Activated T-cell treated with anti-CD3 and anti-CD28 coated beads, Interleukin-2, amount 50 U/mL, for 4 hours (primary cell): ENCODE measurements around the gene DMWD. TPM values are rescaled to one million over a fixed set of nuclear protein-coding genes. Genes with fewer than 3 reads are reported as not detected.

Experiments used
- ATAC-seq, 2 donors: fragments of 200-7000 bp; cut with Tn5 transposase; one replicate each; pipeline ENCODE4 v1.10.0; 2021
- DNase-seq: peaks from one replicate; pipeline ENCODE4 v3.0.0-alpha.2; 2020
- H3K27me3 Mint-ChIP-seq: one replicate; pipeline ENCODE4 v1.8.0; 2021; ENCODE audit warnings: low read depth, mixed read lengths
- H3K36me3 Mint-ChIP-seq: one replicate; pipeline ENCODE4 v1.8.0; 2022; ENCODE audit warnings: mixed read lengths; ENCODE audit not compliant: insufficient read depth
- H3K4me1 Mint-ChIP-seq: one replicate; pipeline ENCODE4 v1.8.0; 2021; ENCODE audit warnings: low read depth, mixed read lengths
- H3K4me3 Mint-ChIP-seq: one replicate; pipeline ENCODE4 v1.8.0; 2021; ENCODE audit warnings: mild to moderate bottlenecking, moderate library complexity, mixed read lengths
- H3K9me3 Mint-ChIP-seq: one replicate; pipeline ENCODE4 v1.8.0; 2021; ENCODE audit warnings: mixed read lengths
- total RNA-seq, 3 donors: library from RNA; stranded (reverse); gene quantifications; one replicate each; pipeline ENCODE4 v1.2.1, GENCODE V29; 2021

Gene DMWD
- total RNA-seq, 3 donors from 2014 or later: 53.3 to 60.5 (median 54.2) TPM

DNA sequence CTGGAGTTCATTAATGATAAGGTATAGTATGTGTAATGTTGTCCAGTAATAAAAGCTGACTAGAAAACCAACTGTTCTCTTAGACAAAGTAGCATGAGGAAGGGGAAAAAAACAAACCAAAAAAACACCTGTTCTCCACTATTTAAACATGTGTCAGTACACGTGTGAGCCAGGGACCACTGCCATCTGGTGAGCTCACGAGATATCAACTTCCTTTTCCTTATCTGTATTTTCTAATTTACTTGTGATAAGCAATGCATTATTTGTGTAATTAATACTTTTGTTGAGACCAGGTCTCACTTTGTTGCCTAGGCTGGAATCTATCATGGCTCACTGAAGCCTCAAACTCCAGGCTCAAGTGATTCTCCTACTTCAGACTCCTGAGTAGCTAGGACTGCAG, 19.3 kb downstream of the DMWD start:
- peaks cover 5% of the 10 kb centered on the region for H3K36me3 Mint-ChIP-seq
- H3K27me3 Mint-ChIP-seq: peaks cover 8% of the 10 kb centered on the region
- no peak overlapping the region for H3K4me3 Mint-ChIP-seq
- ATAC-seq: no peak
- DNase-seq: no peak
- peaks cover 14% of the 10 kb centered on the region for H3K4me1 Mint-ChIP-seq
- H3K9me3 Mint-ChIP-seq: no peaks in the 10 kb centered on the region

DNA sequence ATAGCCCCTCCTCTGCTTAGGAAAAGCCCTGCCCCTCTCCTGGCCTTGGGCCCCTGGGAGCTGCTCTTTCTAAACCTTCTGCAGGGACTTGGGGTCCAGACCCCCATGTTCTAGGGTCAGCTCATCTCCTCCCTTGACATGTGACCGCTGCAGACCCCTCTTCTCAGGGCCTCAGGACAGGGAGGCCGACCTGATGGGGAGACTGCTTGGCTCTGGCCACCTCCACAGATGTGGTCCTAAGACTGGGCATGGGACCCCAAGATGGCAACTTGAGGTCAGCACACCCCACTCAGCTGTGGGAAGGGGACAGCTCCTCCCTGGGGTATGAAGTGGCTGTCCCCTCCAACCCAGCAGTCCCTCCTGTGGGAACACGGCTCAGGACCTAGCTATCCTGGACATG, 19.7 kb downstream of the DMWD start:
- ATAC-seq (no peak), DNase-seq (no peak)
- no peak overlapping the region for H3K4me3 Mint-ChIP-seq
- H3K27me3 Mint-ChIP-seq: peaks cover 7% of the 10 kb centered on the region
- H3K9me3 Mint-ChIP-seq: no peaks in the 10 kb centered on the region
- H3K4me1 Mint-ChIP-seq: peaks cover 12% of the 10 kb centered on the region
- H3K36me3 Mint-ChIP-seq: peaks cover 4% of the 10 kb centered on the region

DNA sequence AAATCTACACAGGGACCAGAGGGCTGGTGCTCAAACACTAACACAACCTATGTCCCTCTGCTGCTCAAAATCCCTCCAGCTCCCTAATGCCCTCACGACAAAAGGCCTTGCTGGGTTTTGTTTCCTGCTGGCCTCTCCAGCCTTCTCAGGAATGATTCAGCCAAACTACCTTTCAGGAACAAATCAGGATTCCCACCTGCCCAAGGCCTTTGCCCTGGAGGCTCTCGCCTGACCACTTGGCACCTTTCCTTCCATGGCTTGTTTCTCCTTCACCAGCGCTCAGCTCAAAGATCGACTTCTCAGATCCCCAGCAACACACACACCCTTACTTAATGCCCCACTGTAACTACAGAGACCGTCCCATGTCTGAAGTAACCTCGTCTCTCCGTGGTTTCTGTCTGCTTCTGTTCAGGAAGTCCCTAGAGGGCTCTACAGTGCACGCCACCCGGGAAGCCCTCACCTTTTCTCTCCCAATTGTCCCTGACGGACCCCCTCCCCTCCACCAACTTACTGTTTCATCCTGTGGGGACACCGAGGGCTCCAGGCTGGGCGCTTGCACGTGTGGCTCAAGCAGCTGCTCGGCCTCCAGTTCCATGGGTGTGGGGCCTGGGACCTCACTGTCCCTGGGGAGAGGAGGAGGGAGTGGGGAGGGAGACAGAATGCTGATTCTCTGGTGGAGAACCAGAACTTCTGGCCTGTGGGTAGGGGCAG, 20.4 kb downstream of the DMWD start:
- H3K36me3 Mint-ChIP-seq: peaks cover 3% of the 10 kb centered on the region
- peaks cover 12% of the 10 kb centered on the region for H3K4me1 Mint-ChIP-seq
- peaks cover 3% of the 10 kb centered on the region for H3K27me3 Mint-ChIP-seq
- no peak for DNase-seq
- no peak overlapping the region for H3K4me3 Mint-ChIP-seq
- no peaks in the 10 kb centered on the region for H3K9me3 Mint-ChIP-seq
- ATAC-seq: no peak

DNA sequence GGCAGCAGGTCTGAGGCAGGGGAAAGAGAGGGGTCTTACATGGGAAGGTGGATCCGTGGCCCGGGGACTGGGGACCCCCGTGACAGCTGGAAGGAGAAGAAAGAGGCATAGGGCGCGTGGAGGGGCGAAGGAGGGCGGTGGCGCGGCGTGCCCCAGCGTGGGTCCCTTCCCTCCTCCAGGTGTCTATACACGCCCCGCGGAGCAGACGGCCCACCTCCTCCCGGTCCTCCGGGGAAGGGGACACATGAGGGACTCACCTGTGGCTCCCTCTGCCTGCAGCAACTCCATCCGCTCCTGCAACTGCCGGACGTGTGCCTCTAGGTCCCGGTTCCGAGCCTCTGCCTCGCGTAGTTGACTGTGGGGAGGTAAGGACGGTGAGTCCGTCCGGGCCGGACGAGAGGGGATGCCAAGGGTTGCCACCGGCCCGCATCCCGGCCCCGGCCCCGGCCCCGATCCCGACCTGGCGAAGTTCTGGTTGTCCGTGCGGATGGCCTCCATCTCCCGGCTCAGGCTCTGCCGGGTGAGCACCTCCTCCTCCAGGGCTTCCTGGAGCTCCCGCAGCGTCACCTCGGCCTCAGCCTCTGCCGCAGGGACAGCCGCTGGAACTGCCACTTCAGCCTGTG, 21.2 kb downstream of the DMWD start:
- DNase-seq (no peak), ATAC-seq (no peak)
- Mint-ChIP-seq H3K4me3 (peak overlapping the region; percentile 35), H3K36me3 (no peaks in the 10 kb centered on the region), H3K27me3 (no peaks in the 10 kb centered on the region), H3K4me1 (peaks cover 12% of the 10 kb centered on the region), H3K9me3 (no peaks in the 10 kb centered on the region)

DNA sequence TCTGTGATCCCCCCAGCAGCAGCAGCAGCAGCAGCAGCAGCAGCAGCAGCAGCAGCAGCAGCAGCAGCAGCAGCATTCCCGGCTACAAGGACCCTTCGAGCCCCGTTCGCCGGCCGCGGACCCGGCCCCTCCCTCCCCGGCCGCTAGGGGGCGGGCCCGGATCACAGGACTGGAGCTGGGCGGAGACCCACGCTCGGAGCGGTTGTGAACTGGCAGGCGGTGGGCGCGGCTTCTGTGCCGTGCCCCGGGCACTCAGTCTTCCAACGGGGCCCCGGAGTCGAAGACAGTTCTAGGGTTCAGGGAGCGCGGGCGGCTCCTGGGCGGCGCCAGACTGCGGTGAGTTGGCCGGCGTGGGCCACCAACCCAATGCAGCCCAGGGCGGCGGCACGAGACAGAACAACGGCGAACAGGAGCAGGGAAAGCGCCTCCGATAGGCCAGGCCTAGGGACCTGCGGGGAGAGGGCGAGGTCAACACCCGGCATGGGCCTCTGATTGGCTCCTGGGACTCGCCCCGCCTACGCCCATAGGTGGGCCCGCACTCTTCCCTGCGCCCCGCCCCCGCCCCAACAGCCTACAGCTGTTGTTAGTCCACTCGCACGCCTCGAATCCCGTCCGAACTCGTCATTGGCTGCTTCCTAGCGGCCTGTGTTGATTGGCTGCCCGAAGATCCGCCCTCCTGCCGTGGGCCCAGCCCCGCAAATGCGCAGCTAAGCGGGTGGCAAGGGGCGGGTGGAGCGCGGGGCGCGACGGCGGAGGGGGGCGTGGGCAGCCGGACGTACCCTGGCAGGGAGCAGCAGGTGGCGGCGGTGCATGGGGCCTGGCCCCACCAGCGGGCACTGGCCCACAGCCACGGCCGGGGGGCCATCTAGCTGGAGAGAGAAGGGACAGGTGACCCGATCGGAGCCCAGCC, 22.2 kb downstream of the DMWD start:
- peaks cover 6% of the 10 kb centered on the region for H3K27me3 Mint-ChIP-seq
- DNase-seq (peak; percentile 90), ATAC-seq (peak; percentile 78)
- peak overlapping the region; percentile 80 for H3K4me3 Mint-ChIP-seq
- H3K36me3 Mint-ChIP-seq: no peaks in the 10 kb centered on the region
- peaks cover 12% of the 10 kb centered on the region for H3K4me1 Mint-ChIP-seq
- no peaks in the 10 kb centered on the region for H3K9me3 Mint-ChIP-seq

DNA sequence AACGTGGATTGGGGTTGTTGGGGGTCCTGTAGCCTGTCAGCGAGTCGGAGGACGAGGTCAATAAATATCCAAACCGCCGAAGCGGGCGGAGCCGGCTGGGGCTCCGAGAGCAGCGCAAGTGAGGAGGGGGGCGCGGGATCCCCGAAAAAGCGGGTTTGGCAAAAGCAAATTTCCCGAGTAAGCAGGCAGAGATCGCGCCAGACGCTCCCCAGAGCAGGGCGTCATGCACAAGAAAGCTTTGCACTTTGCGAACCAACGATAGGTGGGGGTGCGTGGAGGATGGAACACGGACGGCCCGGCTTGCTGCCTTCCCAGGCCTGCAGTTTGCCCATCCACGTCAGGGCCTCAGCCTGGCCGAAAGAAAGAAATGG, 22.8 kb downstream of the DMWD start:
- DNase-seq (peak; percentile 44), ATAC-seq (peak; percentile 27 to 32)
- no peaks in the 10 kb centered on the region for H3K9me3 Mint-ChIP-seq
- H3K4me1 Mint-ChIP-seq: peaks cover 12% of the 10 kb centered on the region
- H3K36me3 Mint-ChIP-seq: no peaks in the 10 kb centered on the region
- H3K27me3 Mint-ChIP-seq: peaks cover 11% of the 10 kb centered on the region
- H3K4me3 Mint-ChIP-seq: peak overlapping the region; percentile 80

DNA sequence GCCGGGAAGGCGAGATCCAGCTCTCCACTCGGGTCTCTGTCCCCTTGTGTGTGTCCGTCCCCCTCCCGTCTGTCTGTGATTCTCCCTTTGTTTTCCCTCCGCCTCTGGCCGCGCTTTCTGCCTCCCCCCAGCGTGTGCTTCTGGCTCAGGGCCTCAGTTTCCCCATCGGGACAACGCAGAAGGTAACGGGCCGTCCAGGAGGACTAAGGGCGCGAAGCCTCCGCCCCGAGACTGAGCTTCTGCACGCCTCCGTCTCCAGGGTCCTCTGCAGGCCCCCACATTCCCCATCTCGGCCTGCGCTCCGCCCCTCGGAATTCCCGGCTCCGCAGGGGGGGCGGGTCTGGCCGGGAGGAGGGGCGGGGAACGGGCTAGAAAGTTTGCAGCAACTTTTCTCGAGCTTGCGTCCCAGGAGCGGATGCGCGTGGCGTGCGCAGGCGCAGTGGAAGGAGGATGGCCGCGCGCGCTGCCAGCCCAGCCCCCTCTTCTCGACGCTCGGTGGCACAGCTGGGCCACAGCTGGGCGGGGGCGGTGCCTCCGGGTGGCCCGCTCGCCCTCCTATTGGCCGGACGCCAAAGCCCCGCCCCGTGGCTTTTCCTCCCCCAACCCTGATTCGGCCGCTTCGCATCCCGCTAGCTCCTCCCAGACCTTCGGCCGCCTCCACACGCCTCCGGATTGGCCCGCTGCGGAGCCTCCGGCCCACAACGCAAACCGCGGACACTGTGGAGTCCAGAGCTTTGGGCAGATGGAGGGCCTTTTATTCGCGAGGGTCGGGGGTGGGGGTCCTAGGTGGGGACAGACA, 23.5 kb downstream of the DMWD start, which contains the start of gene SIX5:
Gene SIX5 (minus strand): TSS at position 269 of the 799 bp plus-strand sequence. CDS start 408 bp downstream, outside the sequence.
- ATAC-seq (peak; percentile 61 to 62), DNase-seq (peak; percentile 90)
- H3K27me3 Mint-ChIP-seq: peaks cover 14% of the 10 kb centered on the region
- H3K4me1 Mint-ChIP-seq: peaks cover 12% of the 10 kb centered on the region
- no peaks in the 10 kb centered on the region for H3K9me3 Mint-ChIP-seq
- H3K36me3 Mint-ChIP-seq: no peaks in the 10 kb centered on the region
- peak within 1 kb of the TSS; percentile 80 for H3K4me3 Mint-ChIP-seq

DNA sequence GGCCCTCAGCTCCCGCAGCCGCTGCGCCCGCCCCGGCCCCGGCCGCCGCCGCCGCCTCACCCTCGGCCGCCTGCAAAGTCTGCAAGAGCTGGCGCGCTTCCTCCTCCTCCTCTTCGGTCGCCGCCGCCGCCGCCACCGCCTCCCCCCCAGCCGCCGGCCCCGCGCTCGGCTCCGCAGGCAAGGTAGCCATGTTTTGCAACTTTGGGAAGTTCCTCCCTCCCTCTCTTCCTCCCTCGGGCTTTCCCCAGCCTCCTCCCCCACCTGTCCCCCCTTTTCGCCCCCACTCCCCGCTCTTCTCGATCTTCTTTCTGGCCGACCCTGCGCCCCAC, 24.0 kb downstream of the DMWD start:
- ATAC-seq: no peak
- Mint-ChIP-seq H3K9me3 (no peaks in the 10 kb centered on the region), H3K4me3 (peak overlapping the region; percentile 80), H3K27me3 (peaks cover 14% of the 10 kb centered on the region), H3K4me1 (peaks cover 12% of the 10 kb centered on the region), H3K36me3 (no peaks in the 10 kb centered on the region)
- DNase-seq: peak; percentile 36

DNA sequence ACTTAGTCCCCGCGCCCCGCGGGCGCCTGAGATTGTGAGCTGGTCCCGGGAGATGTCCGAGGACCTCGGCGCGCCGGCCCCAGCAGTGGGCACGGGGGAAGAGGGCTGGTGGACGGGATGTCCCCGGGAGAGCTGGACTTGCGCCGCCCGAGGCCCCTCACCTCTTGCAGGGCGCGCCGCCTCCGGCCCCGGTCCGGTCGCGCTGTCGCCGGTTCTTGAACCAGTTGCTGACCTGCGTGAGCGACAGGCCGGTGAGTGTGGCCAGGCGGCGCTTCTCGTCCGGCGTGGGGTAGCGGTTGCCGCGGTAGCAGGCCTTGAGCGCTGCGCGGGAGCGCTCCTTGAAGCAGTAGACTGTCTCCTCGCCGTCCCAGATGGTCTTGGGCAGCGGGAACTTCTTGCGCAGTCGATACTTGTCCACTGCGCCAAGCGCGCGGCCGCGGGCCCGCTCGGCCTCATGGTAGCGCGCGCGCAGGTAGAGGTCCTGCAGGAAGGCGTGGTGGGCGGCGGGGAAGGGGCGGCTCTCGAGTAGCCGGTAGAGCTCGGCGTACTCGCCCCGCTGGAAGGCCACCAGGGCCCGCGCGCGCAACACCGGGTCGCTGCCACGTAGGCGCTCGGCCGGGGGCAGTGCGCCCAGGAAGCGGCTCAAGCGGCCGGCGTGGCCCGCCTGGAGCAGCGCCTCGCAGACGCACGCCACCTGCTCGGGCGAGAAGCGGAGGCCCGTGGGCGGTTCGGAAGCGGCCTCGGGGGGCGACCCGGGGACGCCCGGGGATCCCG, 24.6 kb downstream of the DMWD start:
- no peak for ATAC-seq
- peaks cover 12% of the 10 kb centered on the region for H3K4me1 Mint-ChIP-seq
- no peaks in the 10 kb centered on the region for H3K9me3 Mint-ChIP-seq
- no peak for DNase-seq
- peak overlapping the region; percentile 61 for H3K4me3 Mint-ChIP-seq
- H3K27me3 Mint-ChIP-seq: peaks cover 14% of the 10 kb centered on the region
- H3K36me3 Mint-ChIP-seq: no peaks in the 10 kb centered on the region

DNA sequence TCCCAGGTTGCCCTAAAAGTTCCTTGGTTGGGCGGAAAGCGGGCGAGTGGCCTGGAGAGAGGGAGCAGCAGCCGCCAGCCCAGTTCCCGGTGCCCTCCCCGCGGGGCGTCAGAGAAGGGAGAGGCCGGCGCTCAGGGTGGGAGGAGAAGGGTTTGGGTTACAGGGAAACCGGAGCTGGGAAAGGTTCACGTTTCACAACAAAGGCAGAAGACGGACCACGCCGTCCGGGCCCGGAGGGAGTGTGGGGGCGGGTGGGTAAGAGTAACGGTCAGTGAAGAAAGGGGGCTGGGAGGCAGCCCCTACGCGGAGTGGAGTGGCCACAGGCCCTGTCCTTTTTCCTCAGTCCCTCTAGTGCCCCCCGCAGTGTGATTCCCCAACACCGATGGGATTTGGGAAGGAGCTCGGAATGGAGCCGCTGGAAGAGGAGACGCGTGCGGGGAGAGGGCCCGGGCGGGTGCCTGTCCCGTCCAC, 25.2 kb downstream of the DMWD start:
- no peaks in the 10 kb centered on the region for H3K9me3 Mint-ChIP-seq
- ATAC-seq: no peak
- H3K4me1 Mint-ChIP-seq: peaks cover 12% of the 10 kb centered on the region
- no peaks in the 10 kb centered on the region for H3K36me3 Mint-ChIP-seq
- DNase-seq: no peak
- H3K27me3 Mint-ChIP-seq: peaks cover 14% of the 10 kb centered on the region
- H3K4me3 Mint-ChIP-seq: no peak overlapping the region

DNA sequence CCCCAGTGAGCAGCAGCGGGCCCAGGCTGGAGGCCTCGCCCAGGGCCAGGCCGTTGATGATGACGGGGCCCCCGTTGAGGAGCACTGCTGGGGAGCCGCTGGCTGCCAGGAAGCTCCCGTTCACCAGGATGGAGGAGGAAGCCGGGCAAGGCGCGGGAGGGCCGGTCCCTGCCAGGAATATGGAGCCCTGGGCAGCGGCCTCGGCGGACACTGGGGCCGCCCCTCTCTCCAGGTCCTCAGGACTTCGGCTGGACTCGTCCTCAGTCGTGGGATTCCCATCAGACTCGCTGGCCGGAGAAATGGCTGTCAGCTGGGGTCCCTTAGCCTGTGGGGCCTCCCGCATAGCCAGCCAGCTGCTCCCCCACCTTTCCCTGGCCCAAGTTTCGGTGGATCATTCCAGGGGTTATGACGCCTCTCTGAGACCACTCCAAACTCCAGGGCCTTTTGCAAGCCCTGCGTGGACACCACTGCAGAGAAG, 25.7 kb downstream of the DMWD start:
- Mint-ChIP-seq H3K9me3 (no peaks in the 10 kb centered on the region), H3K4me3 (no peak overlapping the region), H3K36me3 (no peaks in the 10 kb centered on the region), H3K4me1 (peaks cover 12% of the 10 kb centered on the region), H3K27me3 (peaks cover 14% of the 10 kb centered on the region)
- ATAC-seq (no peak), DNase-seq (no peak)

DNA sequence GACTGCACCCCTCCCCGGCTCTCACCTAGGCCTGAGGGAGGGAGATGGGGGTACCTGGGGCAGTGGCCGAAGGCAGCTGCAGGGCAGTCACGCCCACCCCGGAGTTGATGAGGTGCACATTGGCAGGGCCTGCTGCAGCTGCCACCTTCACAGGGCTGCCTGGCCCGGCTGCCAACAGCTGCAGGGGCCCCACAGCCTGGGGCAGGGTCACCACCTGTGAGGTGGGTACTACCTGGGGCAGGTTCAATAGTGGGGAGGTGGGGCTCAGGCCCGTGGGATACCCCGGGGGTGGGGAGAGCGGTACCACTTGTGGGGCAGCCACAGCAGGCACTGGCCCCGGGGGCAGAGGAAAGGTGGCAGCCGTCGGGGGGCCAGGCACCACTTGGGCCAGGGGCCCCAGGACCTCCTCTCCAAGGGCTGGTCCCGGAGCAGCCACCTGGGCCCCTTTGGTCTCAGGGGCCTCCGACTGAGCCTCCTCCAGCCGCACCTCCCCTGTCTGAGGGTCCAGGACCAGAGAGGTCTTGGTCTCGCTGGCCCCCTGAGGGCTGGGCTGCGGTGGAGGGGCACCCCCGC, 26.3 kb downstream of the DMWD start:
- H3K4me1 Mint-ChIP-seq: peaks cover 12% of the 10 kb centered on the region
- no peaks in the 10 kb centered on the region for H3K36me3 Mint-ChIP-seq
- no peak overlapping the region for H3K4me3 Mint-ChIP-seq
- no peaks in the 10 kb centered on the region for H3K9me3 Mint-ChIP-seq
- ATAC-seq (no peak), DNase-seq (no peak)
- peaks cover 14% of the 10 kb centered on the region for H3K27me3 Mint-ChIP-seq
